Astrocyte (in vitro differentiated cells and primary cell): Measurements from ENCODE around the gene SAG. TPM values are rescaled to one million over a fixed set of nuclear protein-coding genes. Genes with fewer than 3 reads are reported as not detected.

Experiments used
- DNase-seq: peaks from one replicate; pipeline ENCODE4 v3.0.0-alpha.2; 2010; ENCODE audit warnings: low read depth
- FAIRE-seq: peaks from 2 replicates; lab custom pipeline; 2011; peaks lifted over from hg19 to GRCh38; lab: Jason Lieb, UNC
- H2AFZ ChIP-seq: 2 replicates; pipeline ENCODE4 v1.6.0; 2012; ENCODE audit warnings: low read depth, low read length, inconsistent platforms
- H3K27ac ChIP-seq: 2 replicates; pipeline ENCODE4 v1.5.1; 2011; ENCODE audit warnings: low read depth, low read length, inconsistent platforms
- H3K27me3 ChIP-seq: 2 replicates; pipeline ENCODE4 v1.6.0; 2011; ENCODE audit warnings: low read length, inconsistent platforms; ENCODE audit not compliant: insufficient read depth
- H3K36me3 ChIP-seq: 2 replicates; pipeline ENCODE4 v1.5.1; 2011; ENCODE audit warnings: low read length, inconsistent platforms; ENCODE audit not compliant: insufficient read depth
- H3K4me1 ChIP-seq: 2 replicates; pipeline ENCODE4 v1.5.1; 2011; ENCODE audit warnings: low read length, inconsistent platforms; ENCODE audit not compliant: insufficient read depth
- H3K4me2 ChIP-seq: 2 replicates; pipeline ENCODE4 v1.6.0; 2012; ENCODE audit warnings: low read length, inconsistent platforms
- H3K4me3 ChIP-seq: 2 replicates; pipeline ENCODE4 v1.5.1; 2011; ENCODE audit warnings: low read depth, mild to moderate bottlenecking, low read length, inconsistent platforms; ENCODE audit not compliant: insufficient read depth
- H3K79me2 ChIP-seq: 2 replicates; pipeline ENCODE4 v1.6.0; 2012; ENCODE audit warnings: mild to moderate bottlenecking, low read length, inconsistent platforms; ENCODE audit not compliant: insufficient read depth
- H3K9ac ChIP-seq: 2 replicates; pipeline ENCODE4 v1.6.0; 2012; ENCODE audit warnings: mild to moderate bottlenecking, low read length, inconsistent platforms
- H3K9me3 ChIP-seq: 2 replicates; pipeline ENCODE4 v1.5.1; 2012; ENCODE audit warnings: low read depth, mild to moderate bottlenecking, low read length, inconsistent platforms; ENCODE audit not compliant: insufficient read depth
- H4K20me1 ChIP-seq: 2 replicates; pipeline ENCODE4 v1.6.0; 2012; ENCODE audit warnings: low read length, inconsistent platforms; ENCODE audit not compliant: insufficient read depth
- H3K27ac Mint-ChIP-seq: one replicate; pipeline ENCODE4 v1.8.0; 2021; ENCODE audit warnings: mild to moderate bottlenecking, mixed read lengths; ENCODE audit not compliant: unreplicated experiment
- H3K27me3 Mint-ChIP-seq: one replicate; pipeline ENCODE4 v1.8.0; 2021; ENCODE audit warnings: low read depth, mixed read lengths; ENCODE audit not compliant: unreplicated experiment
- H3K36me3 Mint-ChIP-seq: one replicate; pipeline ENCODE4 v1.8.0; 2021; ENCODE audit warnings: low read depth, mixed read lengths; ENCODE audit not compliant: unreplicated experiment
- H3K4me1 Mint-ChIP-seq: one replicate; pipeline ENCODE4 v1.8.0; 2021; ENCODE audit warnings: low read depth, mixed read lengths; ENCODE audit not compliant: unreplicated experiment
- H3K4me3 Mint-ChIP-seq: one replicate; pipeline ENCODE4 v1.8.0; 2021; ENCODE audit warnings: mild to moderate bottlenecking, moderate library complexity, mixed read lengths; ENCODE audit not compliant: unreplicated experiment
- H3K9me3 Mint-ChIP-seq: one replicate; pipeline ENCODE4 v1.8.0; 2021; ENCODE audit warnings: mild to moderate bottlenecking, mixed read lengths; ENCODE audit not compliant: unreplicated experiment
- CTCF ChIP-seq: IDR thresholded peaks from 2 replicates; pipeline ENCODE4 v1.5.1; 2011; ENCODE audit warnings: low read depth, mild to moderate bottlenecking, inconsistent platforms, low read length, moderate library complexity; ENCODE audit not compliant: insufficient read depth
- EZH2 ChIP-seq: IDR thresholded peaks from 2 replicates; pipeline ENCODE4 v1.6.1; 2012; ENCODE audit warnings: mild to moderate bottlenecking, low read length, inconsistent platforms; ENCODE audit not compliant: insufficient read depth
- total RNA-seq: library from RNA; stranded (reverse); gene quantifications from 2 replicates; pipeline ENCODE4 v1.2.1, GENCODE V29; 2021

SAG gene
- total RNA-seq, 1 donor from 2014 or later: not detected

GRCh38 chr2:233368756-233369155, 61.1 kb downstream of the SAG start:
- H3K4me3 ChIP-seq: no peak overlapping the region
- no peak overlapping the region for H3K27ac Mint-ChIP-seq
- H3K79me2 ChIP-seq: peaks cover 16% of the 10 kb centered on the region

GRCh38 chr2:233369462-233369861, 61.8 kb downstream of the SAG start:
- TF ChIP-seq EZH2: no peak
- no peak for TF ChIP-seq CTCF
- no peak overlapping the region for H3K4me3 ChIP-seq
- H3K9me3 ChIP-seq: no peaks in the 10 kb centered on the region
- H3K4me1 ChIP-seq: no peaks in the 10 kb centered on the region
- H3K9ac ChIP-seq: no peak overlapping the region
- DNase-seq (no peak), FAIRE-seq (no peak)
- Mint-ChIP-seq H3K9me3 (no peaks in the 10 kb centered on the region), H3K4me1 (peaks cover 2% of the 10 kb centered on the region), H3K4me3 (no peak overlapping the region), H3K27ac (no peak overlapping the region), H3K27me3 (no peaks in the 10 kb centered on the region), H3K36me3 (no peaks in the 10 kb centered on the region)
- H3K79me2 ChIP-seq: peaks cover 16% of the 10 kb centered on the region
- H3K27ac ChIP-seq: no peak overlapping the region
- peaks cover 29% of the 10 kb centered on the region for H4K20me1 ChIP-seq
- H3K36me3 ChIP-seq: no peaks in the 10 kb centered on the region
- no peak overlapping the region for H3K4me2 ChIP-seq
- no peaks in the 10 kb centered on the region for H3K27me3 ChIP-seq
- H2AFZ ChIP-seq: no peak overlapping the region

More at GRCh38 chr2:233368756-233369155, 61.1 kb downstream of the SAG start:
- H3K27me3 ChIP-seq: no peaks in the 10 kb centered on the region
- no peak overlapping the region for H3K4me3 Mint-ChIP-seq
- H4K20me1 ChIP-seq: peaks cover 31% of the 10 kb centered on the region
- peaks cover under 1% of the 10 kb centered on the region for H3K9me3 Mint-ChIP-seq
- H3K4me2 ChIP-seq: no peak overlapping the region
- peaks cover under 1% of the 10 kb centered on the region for H3K36me3 ChIP-seq
- peaks cover 2% of the 10 kb centered on the region for H3K4me1 Mint-ChIP-seq
- H3K27ac ChIP-seq: no peak overlapping the region
- H3K9ac ChIP-seq: no peak overlapping the region
- no peaks in the 10 kb centered on the region for H3K27me3 Mint-ChIP-seq
- DNase-seq (no peak), FAIRE-seq (no peak)
- H2AFZ ChIP-seq: no peak overlapping the region
- H3K4me1 ChIP-seq: no peaks in the 10 kb centered on the region
- no peaks in the 10 kb centered on the region for H3K9me3 ChIP-seq
- TF ChIP-seq EZH2 (no peak), CTCF (no peak)
- H3K36me3 Mint-ChIP-seq: no peaks in the 10 kb centered on the region

- Histone ChIP-seq H3K4me2 (no peak overlapping the region), H3K27ac (no peak overlapping the region), H2AFZ (no peak overlapping the region), H3K27me3 (no peaks in the 10 kb centered on the region), H3K36me3 (no peaks in the 10 kb centered on the region), H3K9me3 (no peaks in the 10 kb centered on the region), H3K9ac (no peak overlapping the region), H3K4me1 (no peaks in the 10 kb centered on the region), H4K20me1 (peaks cover 29% of the 10 kb centered on the region), H3K4me3 (no peak overlapping the region), H3K79me2 (peaks cover 16% of the 10 kb centered on the region)
- TF ChIP-seq CTCF: no peak
- no peak for TF ChIP-seq EZH2
- DNase-seq: no peak
- Mint-ChIP-seq H3K27me3 (no peaks in the 10 kb centered on the region), H3K4me3 (no peak overlapping the region), H3K4me1 (peaks cover 2% of the 10 kb centered on the region), H3K9me3 (no peaks in the 10 kb centered on the region), H3K36me3 (no peaks in the 10 kb centered on the region), H3K27ac (no peak overlapping the region)
- no peak for FAIRE-seq
Measured at GRCh38 chr2:233369897-233370685, 62.5 kb downstream of the SAG start.
